Measurements from ENCODE around the gene TPRN.

Gene TPRN

GRCh38 chr9:137188086-137188489 is 12.5 kb downstream of the TPRN start:
- DNase-seq = no peak

- DNase-seq = no peak
Observed at GRCh38 chr9:137187386-137187785, 13.2 kb downstream of the TPRN start.

- no peak for DNase-seq
Observed at GRCh38 chr9:137186385-137186784, 14.2 kb downstream of the TPRN start.

GRCh38 chr9:137185921-137186320 is 14.6 kb downstream of the TPRN start:
- no peak for DNase-seq

- DNase-seq = no peak
Observed at GRCh38 chr9:137184881-137185660, 15.5 kb downstream of the TPRN start.

- DNase-seq = no peak
Observed at GRCh38 chr9:137183980-137184595, 16.5 kb downstream of the TPRN start.

GRCh38 chr9:137182836-137183235 is 17.7 kb downstream of the TPRN start:
- DNase-seq = no peak

GRCh38 chr9:137181680-137182079 is 18.9 kb downstream of the TPRN start:
- no peak for DNase-seq

- no peak for DNase-seq
Observed at GRCh38 chr9:137180491-137180890, 20.1 kb downstream of the TPRN start.

GRCh38 chr9:137179761-137180160 is 20.8 kb downstream of the TPRN start:
- DNase-seq = no peak

GRCh38 chr9:137178939-137179630 is 21.5 kb downstream of the TPRN start:
- DNase-seq = no peak

- no peak for DNase-seq
Observed at GRCh38 chr9:137178201-137178938, 22.2 kb downstream of the TPRN start.

- DNase-seq = peak; percentile 15
Observed at GRCh38 chr9:137176302-137177182, 24.0 kb downstream of the TPRN start.

GRCh38 chr9:137175345-137175961 is 25.1 kb downstream of the TPRN start:
- no peak for DNase-seq

- DNase-seq = no peak
Observed at GRCh38 chr9:137174722-137175293, 25.7 kb downstream of the TPRN start.

GRCh38 chr9:137173796-137174664 is 26.5 kb downstream of the TPRN start:
- DNase-seq = no peak

- DNase-seq = no peak
Observed at GRCh38 chr9:137172901-137173795, 27.4 kb downstream of the TPRN start.

- no peak for DNase-seq
Observed at GRCh38 chr9:137171149-137171900, 29.2 kb downstream of the TPRN start.

Data from NCI-H1092 (cell line).